HG02840 (cell line): ENCODE data around the gene OR11H1.
"Not testable (repeated sequence)": the region's sequence is repeated elsewhere in the genome, so short reads cannot be mapped to it uniquely, and the experiment has no call there.

ENCODE experiments used
- ATAC-seq: cut with Tn5 transposase; IDR thresholded peaks from one replicate; pipeline ENCODE4 v1.9.1; 2021; ENCODE audit warnings: mild to moderate bottlenecking, moderate library complexity, moderate number of reproducible peaks; ENCODE audit not compliant: unreplicated experiment, low FRiP score

OR11H1 gene

DNA sequence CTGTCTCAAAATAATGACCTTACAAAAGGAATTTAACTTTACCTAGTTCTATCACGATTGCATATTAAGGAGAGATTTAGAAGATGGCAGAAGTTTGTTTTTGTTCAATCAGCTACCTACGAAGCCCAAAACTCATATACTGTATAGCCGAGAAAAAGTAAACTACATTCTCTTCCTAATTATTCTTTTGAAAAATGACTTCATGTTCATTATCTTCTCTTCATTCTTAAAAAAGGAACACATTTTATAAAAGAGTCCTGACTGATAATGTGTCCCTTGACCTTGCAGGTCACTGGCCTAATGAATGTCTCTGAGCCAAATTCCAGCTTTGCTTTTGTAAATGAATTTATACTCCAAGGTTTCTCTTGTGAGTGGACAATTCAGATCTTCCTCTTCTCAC lies at the start of gene OR11H1:
OR11H1 (plus strand) TSS at position 301 of the 400 bp plus-strand sequence; CDS start at position 301, 0 bp downstream.
- not testable (repeated sequence) for ATAC-seq

DNA sequence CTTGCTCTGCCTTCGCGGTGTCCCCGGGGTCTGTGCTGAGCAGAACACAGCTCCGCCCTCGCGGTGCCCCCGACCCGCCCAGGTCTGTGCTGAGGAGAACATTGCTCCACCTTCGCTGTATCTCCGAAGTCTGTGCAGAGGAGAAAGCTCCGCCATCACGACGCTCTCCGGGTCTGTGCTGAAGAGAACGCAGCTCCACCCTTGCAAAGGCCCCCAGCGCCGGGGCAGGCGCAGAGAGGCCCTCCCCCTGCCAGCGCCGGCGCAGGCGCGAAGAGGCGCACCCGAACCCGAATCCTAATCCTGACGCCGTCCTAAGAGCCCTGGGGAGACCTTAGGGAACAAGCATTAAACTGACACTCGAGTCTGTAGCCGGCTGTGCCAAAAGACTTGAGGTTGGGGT lies 18.0 kb upstream of the OR11H1 start:
- ATAC-seq, result not testable (repeated sequence)

GRCh38 chr22:15515896-15516295 lies 12.1 kb upstream of the OR11H1 start:
- not testable (repeated sequence) for ATAC-seq

- ATAC-seq, result not testable (repeated sequence)
These were observed 25.8 kb downstream of the OR11H1 start for GRCh38 chr22:15553767-15554166.

DNA sequence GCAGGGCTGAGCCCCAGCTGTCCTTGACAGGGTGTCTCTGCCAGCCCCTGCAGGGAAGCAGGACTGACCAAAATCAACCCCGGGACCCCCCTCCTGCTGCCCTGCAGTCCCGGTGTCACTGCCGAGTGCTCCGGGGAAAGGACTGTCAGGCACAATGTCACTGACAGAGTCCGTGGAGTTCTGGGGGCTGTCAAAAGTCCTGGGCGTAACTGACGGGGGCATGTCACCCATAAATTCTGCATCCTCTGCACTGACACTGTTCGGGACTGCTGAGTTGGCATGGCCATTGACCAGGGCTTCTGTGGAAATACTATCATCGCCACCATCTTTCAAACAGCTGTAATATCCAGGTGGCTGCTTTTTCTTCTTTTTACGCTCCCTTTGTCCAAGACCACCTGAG lies 35.5 kb downstream of the OR11H1 start:
- ATAC-seq, result not testable (repeated sequence)

DNA sequence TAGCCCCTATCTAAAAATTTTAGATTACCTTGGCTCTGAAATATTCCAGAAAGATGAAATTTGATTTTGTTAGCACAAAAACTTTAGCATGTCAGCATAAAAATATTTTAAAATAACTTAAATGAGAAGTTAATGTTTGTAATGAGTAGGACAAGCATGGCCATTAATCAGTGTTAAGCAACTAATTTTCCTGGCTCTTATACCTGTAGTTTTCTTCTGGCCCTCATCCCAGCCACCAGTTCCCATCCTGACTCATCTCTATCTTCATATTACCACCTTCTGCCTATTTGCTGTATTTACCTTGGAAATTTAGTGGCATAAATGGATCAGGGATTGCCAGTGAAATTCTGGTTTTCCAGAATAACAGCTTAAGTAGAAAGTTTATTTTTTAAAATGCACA lies 37.1 kb downstream of the OR11H1 start:
- ATAC-seq, result not testable (repeated sequence)
